SK-N-SH treated with all-trans-retinoic acid at 6 μM for 48 hours (cell line): Measurements from ENCODE around the gene STPG1.

ENCODE experiments used
- ARNTL ChIP-seq: fragments of 450-650 bp; formaldehyde crosslinking; IDR thresholded peaks from 2 replicates; pipeline ENCODE4 v1.5.0; 2020; ENCODE audit warnings: low read depth, mild to moderate bottlenecking, moderate library complexity, borderline replicate concordance
- GLIS3 ChIP-seq: fragments of 250-450 bp; sonication (Bioruptor Pico); IDR thresholded peaks from 2 replicates; pipeline ENCODE4 v1.5.0; 2020; ENCODE audit warnings: mild to moderate bottlenecking, moderate library complexity
- ISL1 ChIP-seq: fragments of 250-450 bp; sonication (Bioruptor Pico); IDR thresholded peaks from 2 replicates; pipeline ENCODE4 v2.1.2; 2022; ENCODE audit warnings: mild to moderate bottlenecking, moderate library complexity
- OSR1 ChIP-seq: fragments of 250-450 bp; sonication (Bioruptor Pico); IDR thresholded peaks from 2 replicates; pipeline ENCODE4 v1.8.0; 2022; ENCODE audit warnings: moderate library complexity, mild to moderate bottlenecking, inconsistent platforms
- RARB ChIP-seq: fragments of 250-450 bp; sonication (Bioruptor Pico); IDR thresholded peaks from 2 replicates; pipeline ENCODE4 v1.8.0; 2021; ENCODE audit warnings: mild to moderate bottlenecking, moderate library complexity
- SNAI2 ChIP-seq: fragments of 250-450 bp; sonication (Bioruptor Pico); IDR thresholded peaks from 2 replicates; pipeline ENCODE4 v1.5.0; 2020; ENCODE audit warnings: mild to moderate bottlenecking, moderate library complexity
- TCF4 ChIP-seq: fragments of 250-450 bp; sonication (Bioruptor Pico); IDR thresholded peaks from 2 replicates; pipeline ENCODE4 v1.8.0; 2021; ENCODE audit warnings: mild to moderate bottlenecking, moderate library complexity, borderline replicate concordance
- ZC3H10 ChIP-seq: fragments of 250-450 bp; sonication (Bioruptor Pico); IDR thresholded peaks from 2 replicates; pipeline ENCODE4 v1.5.1; 2021; ENCODE audit warnings: mild to moderate bottlenecking, moderate library complexity
- ZFP3 ChIP-seq: fragments of 250-450 bp; sonication (Bioruptor Pico); IDR thresholded peaks from 2 replicates; pipeline ENCODE4 v1.5.0; 2020; ENCODE audit warnings: mild to moderate bottlenecking, moderate library complexity
- TF ChIP-seq, protein P1 (sequence below): fragments of 250-450 bp; sonication (Bioruptor Pico); IDR thresholded peaks from 2 replicates; pipeline ENCODE4 v1.5.1; 2021; ENCODE audit warnings: mild to moderate bottlenecking, moderate library complexity
- TF ChIP-seq, protein P2 (sequence below): fragments of 250-450 bp; sonication (Bioruptor Pico); IDR thresholded peaks from 2 replicates; pipeline ENCODE4 v1.5.0; 2020; ENCODE audit warnings: mild to moderate bottlenecking, moderate library complexity
- TF ChIP-seq, protein P3 (sequence below): fragments of 250-450 bp; sonication (Bioruptor Pico); IDR thresholded peaks from 2 replicates; pipeline ENCODE4 v1.8.0; 2020; ENCODE audit warnings: mild to moderate bottlenecking, moderate library complexity, borderline replicate concordance
- TF ChIP-seq, protein P4 (sequence below): fragments of 250-450 bp; sonication (Bioruptor Pico); IDR thresholded peaks from 2 replicates; pipeline ENCODE4 v1.8.0; 2021; ENCODE audit warnings: low read depth, mild to moderate bottlenecking, moderate library complexity, borderline replicate concordance

DNA sequence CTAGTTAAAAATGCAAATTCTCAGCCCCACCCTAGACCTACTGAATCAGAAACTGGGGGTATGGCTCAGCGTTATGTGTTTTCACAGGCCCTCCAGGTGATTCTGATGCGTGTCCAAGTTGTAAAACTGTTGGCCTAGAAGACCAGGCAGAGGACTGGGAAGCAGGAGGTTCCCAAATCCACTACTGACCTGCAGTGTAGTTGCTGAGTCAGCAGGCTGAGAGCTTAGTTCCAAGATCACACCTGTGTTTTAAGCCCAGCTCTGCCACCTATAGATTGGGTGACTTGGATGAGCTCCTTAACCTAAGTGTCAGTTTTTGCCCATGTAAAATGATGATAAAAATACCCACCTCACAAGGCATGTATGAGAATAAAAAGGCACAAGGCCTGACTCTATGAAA, 90.3 kb downstream of the STPG1 start:
- TF ChIP-seq, protein P1, sequence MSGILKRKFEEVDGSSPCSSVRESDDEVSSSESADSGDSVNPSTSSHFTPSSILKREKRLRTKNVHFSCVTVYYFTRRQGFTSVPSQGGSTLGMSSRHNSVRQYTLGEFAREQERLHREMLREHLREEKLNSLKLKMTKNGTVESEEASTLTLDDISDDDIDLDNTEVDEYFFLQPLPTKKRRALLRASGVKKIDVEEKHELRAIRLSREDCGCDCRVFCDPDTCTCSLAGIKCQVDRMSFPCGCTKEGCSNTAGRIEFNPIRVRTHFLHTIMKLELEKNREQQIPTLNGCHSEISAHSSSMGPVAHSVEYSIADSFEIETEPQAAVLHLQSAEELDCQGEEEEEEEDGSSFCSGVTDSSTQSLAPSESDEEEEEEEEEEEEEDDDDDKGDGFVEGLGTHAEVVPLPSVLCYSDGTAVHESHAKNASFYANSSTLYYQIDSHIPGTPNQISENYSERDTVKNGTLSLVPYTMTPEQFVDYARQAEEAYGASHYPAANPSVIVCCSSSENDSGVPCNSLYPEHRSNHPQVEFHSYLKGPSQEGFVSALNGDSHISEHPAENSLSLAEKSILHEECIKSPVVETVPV (CRISPR knock-in tag), result no peak
- TF ChIP-seq RARB (no peak), ZC3H10 (no peak), OSR1 (no peak), TCF4 (no peak), SNAI2 (CRISPR knock-in tag) (no peak), ISL1 (no peak), ZFP3 (CRISPR knock-in tag) (no peak), GLIS3 (CRISPR knock-in tag) (no peak), ARNTL (CRISPR knock-in tag) (no peak)
- TF ChIP-seq, protein P2, sequence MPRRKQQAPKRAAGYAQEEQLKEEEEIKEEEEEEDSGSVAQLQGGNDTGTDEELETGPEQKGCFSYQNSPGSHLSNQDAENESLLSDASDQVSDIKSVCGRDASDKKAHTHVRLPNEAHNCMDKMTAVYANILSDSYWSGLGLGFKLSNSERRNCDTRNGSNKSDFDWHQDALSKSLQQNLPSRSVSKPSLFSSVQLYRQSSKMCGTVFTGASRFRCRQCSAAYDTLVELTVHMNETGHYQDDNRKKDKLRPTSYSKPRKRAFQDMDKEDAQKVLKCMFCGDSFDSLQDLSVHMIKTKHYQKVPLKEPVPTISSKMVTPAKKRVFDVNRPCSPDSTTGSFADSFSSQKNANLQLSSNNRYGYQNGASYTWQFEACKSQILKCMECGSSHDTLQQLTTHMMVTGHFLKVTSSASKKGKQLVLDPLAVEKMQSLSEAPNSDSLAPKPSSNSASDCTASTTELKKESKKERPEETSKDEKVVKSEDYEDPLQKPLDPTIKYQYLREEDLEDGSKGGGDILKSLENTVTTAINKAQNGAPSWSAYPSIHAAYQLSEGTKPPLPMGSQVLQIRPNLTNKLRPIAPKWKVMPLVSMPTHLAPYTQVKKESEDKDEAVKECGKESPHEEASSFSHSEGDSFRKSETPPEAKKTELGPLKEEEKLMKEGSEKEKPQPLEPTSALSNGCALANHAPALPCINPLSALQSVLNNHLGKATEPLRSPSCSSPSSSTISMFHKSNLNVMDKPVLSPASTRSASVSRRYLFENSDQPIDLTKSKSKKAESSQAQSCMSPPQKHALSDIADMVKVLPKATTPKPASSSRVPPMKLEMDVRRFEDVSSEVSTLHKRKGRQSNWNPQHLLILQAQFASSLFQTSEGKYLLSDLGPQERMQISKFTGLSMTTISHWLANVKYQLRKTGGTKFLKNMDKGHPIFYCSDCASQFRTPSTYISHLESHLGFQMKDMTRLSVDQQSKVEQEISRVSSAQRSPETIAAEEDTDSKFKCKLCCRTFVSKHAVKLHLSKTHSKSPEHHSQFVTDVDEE (CRISPR knock-in tag), result no peak
- TF ChIP-seq, protein P3, sequence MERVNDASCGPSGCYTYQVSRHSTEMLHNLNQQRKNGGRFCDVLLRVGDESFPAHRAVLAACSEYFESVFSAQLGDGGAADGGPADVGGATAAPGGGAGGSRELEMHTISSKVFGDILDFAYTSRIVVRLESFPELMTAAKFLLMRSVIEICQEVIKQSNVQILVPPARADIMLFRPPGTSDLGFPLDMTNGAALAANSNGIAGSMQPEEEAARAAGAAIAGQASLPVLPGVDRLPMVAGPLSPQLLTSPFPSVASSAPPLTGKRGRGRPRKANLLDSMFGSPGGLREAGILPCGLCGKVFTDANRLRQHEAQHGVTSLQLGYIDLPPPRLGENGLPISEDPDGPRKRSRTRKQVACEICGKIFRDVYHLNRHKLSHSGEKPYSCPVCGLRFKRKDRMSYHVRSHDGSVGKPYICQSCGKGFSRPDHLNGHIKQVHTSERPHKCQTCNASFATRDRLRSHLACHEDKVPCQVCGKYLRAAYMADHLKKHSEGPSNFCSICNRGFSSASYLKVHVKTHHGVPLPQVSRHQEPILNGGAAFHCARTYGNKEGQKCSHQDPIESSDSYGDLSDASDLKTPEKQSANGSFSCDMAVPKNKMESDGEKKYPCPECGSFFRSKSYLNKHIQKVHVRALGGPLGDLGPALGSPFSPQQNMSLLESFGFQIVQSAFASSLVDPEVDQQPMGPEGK (CRISPR knock-in tag), result no peak
- TF ChIP-seq, protein P4, sequence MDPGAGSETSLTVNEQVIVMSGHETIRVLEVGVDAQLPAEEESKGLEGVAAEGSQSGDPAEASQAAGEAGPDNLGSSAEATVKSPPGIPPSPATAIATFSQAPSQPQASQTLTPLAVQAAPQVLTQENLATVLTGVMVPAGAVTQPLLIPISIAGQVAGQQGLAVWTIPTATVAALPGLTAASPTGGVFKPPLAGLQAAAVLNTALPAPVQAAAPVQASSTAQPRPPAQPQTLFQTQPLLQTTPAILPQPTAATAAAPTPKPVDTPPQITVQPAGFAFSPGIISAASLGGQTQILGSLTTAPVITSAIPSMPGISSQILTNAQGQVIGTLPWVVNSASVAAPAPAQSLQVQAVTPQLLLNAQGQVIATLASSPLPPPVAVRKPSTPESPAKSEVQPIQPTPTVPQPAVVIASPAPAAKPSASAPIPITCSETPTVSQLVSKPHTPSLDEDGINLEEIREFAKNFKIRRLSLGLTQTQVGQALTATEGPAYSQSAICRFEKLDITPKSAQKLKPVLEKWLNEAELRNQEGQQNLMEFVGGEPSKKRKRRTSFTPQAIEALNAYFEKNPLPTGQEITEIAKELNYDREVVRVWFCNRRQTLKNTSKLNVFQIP (CRISPR knock-in tag), result no peak
